Endodermal cell (in vitro differentiated cells): ENCODE data around the gene JPT2. TPM values are rescaled to one million over a fixed set of nuclear protein-coding genes. Genes with fewer than 3 reads are reported as not detected.

Experiments
- DNase-seq: peaks from one replicate; pipeline ENCODE4 v3.0.0-alpha.2; 2017
- H3K27ac ChIP-seq: 2 replicates; pipeline ENCODE4 v1.5.1; 2013; ENCODE audit warnings: mild to moderate bottlenecking, low read depth, low read length, moderate library complexity
- H3K27me3 ChIP-seq: 2 replicates; pipeline ENCODE4 v1.6.1; 2013; ENCODE audit warnings: mild to moderate bottlenecking, low read length, moderate library complexity; ENCODE audit not compliant: insufficient read depth, control insufficient read depth, poor library complexity, severe bottlenecking
- H3K36me3 ChIP-seq: 2 replicates; pipeline ENCODE4 v1.7.0; 2013; ENCODE audit warnings: mild to moderate bottlenecking, low read length, moderate library complexity; ENCODE audit not compliant: control insufficient read depth, insufficient read depth
- H3K4me1 ChIP-seq: one replicate; pipeline ENCODE4 v1.7.0; 2013; ENCODE audit warnings: low read length; ENCODE audit not compliant: control insufficient read depth, insufficient read depth
- H3K4me3 ChIP-seq: 2 replicates; pipeline ENCODE4 v1.5.1; 2013; ENCODE audit warnings: mild to moderate bottlenecking, low read length, moderate library complexity
- H3K9ac ChIP-seq: 2 replicates; pipeline ENCODE4 v1.6.1; 2013; ENCODE audit warnings: mild to moderate bottlenecking, low read length, moderate library complexity; ENCODE audit not compliant: poor library complexity, severe bottlenecking; ENCODE audit errors: extremely low read depth
- H3K9me3 ChIP-seq: 2 replicates; pipeline ENCODE4 v1.6.1; 2013; ENCODE audit warnings: mild to moderate bottlenecking, low read length, moderate library complexity; ENCODE audit not compliant: control insufficient read depth
- H3K27ac Mint-ChIP-seq: 2 replicates; pipeline ENCODE4 v1.8.0; 2020; ENCODE audit warnings: mixed read lengths
- H3K27me3 Mint-ChIP-seq: 2 replicates; pipeline ENCODE4 v1.8.0; 2021; ENCODE audit warnings: mild to moderate bottlenecking, mixed read lengths; ENCODE audit not compliant: insufficient read depth
- H3K36me3 Mint-ChIP-seq: 2 replicates; pipeline ENCODE4 v1.8.0; 2020; ENCODE audit warnings: low read depth, mixed read lengths
- H3K4me1 Mint-ChIP-seq: 2 replicates; pipeline ENCODE4 v1.8.0; 2020; ENCODE audit warnings: mixed read lengths
- H3K4me3 Mint-ChIP-seq: 2 replicates; pipeline ENCODE4 v1.8.0; 2020; ENCODE audit warnings: mild to moderate bottlenecking, moderate library complexity, mixed read lengths
- H3K9me3 Mint-ChIP-seq: 2 replicates; pipeline ENCODE4 v1.8.0; 2020; ENCODE audit warnings: mild to moderate bottlenecking, mixed read lengths
- WGBS, 2 experiments: methylation state at CpG; one replicate each; pipeline versions ENCODE4 v1.1.5 to v1.1.7; 2013; ENCODE audit warnings: missing lambda C conversion rate in 2 of 2, mixed read lengths in 1 of 2; ENCODE audit not compliant: insufficient coverage in 1 of 2, insufficient read length in 1 of 2; 5-methylcytosine and 5-hydroxymethylcytosine counted together
- total RNA-seq, 2 donors: library from RNA; stranded (reverse); fragmentation: NEBNext Ultra II Directional in 1 of 2; extraction: Animal tissue kit (Norgen Biotek cat#: 25700) in 1 of 2; gene quantifications; 2 replicates in 1 of 2; 3 replicates in 1 of 2; pipeline ENCODE4 v1.2.1, GENCODE V29; 2021
- TF ChIP-seq, protein P1 (sequence below): fragments of 200-600 bp; sonication (generic); conservative IDR thresholded peaks from 2 replicates; pipeline ENCODE4 v1.5.0; 2021; ENCODE audit warnings: antibody characterized with exemption, mild to moderate bottlenecking

The JPT2 gene
- total RNA-seq, 2 donors from 2014 or later, result 161 to 168 TPM

GRCh38 chr16:1678500-1679098, 520 bp downstream of the JPT2 start:
- Mint-ChIP-seq H3K27ac (peak overlapping the region; percentile 90), H3K36me3 (peaks cover 42% of the 10 kb centered on the region), H3K4me1 (peaks cover 22% of the 10 kb centered on the region), H3K4me3 (peak overlapping the region; percentile 95), H3K27me3 (no peaks in the 10 kb centered on the region), H3K9me3 (no peaks in the 10 kb centered on the region)
- H3K27ac ChIP-seq, result peak overlapping the region; percentile 48
- peak overlapping the region; percentile 92 for H3K4me3 ChIP-seq
- H3K9ac ChIP-seq, result peak overlapping the region; percentile 91
- peaks cover 52% of the 10 kb centered on the region for H3K36me3 ChIP-seq
- TF ChIP-seq, protein P1, sequence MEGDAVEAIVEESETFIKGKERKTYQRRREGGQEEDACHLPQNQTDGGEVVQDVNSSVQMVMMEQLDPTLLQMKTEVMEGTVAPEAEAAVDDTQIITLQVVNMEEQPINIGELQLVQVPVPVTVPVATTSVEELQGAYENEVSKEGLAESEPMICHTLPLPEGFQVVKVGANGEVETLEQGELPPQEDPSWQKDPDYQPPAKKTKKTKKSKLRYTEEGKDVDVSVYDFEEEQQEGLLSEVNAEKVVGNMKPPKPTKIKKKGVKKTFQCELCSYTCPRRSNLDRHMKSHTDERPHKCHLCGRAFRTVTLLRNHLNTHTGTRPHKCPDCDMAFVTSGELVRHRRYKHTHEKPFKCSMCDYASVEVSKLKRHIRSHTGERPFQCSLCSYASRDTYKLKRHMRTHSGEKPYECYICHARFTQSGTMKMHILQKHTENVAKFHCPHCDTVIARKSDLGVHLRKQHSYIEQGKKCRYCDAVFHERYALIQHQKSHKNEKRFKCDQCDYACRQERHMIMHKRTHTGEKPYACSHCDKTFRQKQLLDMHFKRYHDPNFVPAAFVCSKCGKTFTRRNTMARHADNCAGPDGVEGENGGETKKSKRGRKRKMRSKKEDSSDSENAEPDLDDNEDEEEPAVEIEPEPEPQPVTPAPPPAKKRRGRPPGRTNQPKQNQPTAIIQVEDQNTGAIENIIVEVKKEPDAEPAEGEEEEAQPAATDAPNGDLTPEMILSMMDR, result no peak
- H3K9me3 ChIP-seq, result no peaks in the 10 kb centered on the region
- peak; percentile 60 for DNase-seq
- 1 to 2% methylated on average over 11 to 45 of the region's 45 CpGs for whole genome bisulfite sequencing, 2 experiments
- H3K27me3 ChIP-seq, result no peaks in the 10 kb centered on the region
- no peaks in the 10 kb centered on the region for H3K4me1 ChIP-seq

GRCh38 chr16:1680361-1680760, 2.3 kb downstream of the JPT2 start:
- peaks cover 39% of the 10 kb centered on the region for H3K36me3 Mint-ChIP-seq
- peak; percentile 42 for DNase-seq
- H3K36me3 ChIP-seq, result peaks cover 50% of the 10 kb centered on the region
- H3K27ac Mint-ChIP-seq, result peak overlapping the region; percentile 62
- no peaks in the 10 kb centered on the region for H3K27me3 Mint-ChIP-seq
- peak overlapping the region; percentile 95 for H3K4me3 Mint-ChIP-seq
- no peak overlapping the region for H3K9ac ChIP-seq
- H3K4me3 ChIP-seq, result peak overlapping the region; percentile 92
- TF ChIP-seq, protein P1, result no peak
- H3K27me3 ChIP-seq, result no peaks in the 10 kb centered on the region
- peaks cover 22% of the 10 kb centered on the region for H3K4me1 Mint-ChIP-seq
- no peaks in the 10 kb centered on the region for H3K4me1 ChIP-seq
- H3K9me3 Mint-ChIP-seq, result no peaks in the 10 kb centered on the region
- no peaks in the 10 kb centered on the region for H3K9me3 ChIP-seq
- WGBS, 2 experiments, result 92 to 99% methylated on average over 8 to 14 of the region's 14 CpGs
- H3K27ac ChIP-seq, result peak overlapping the region; percentile 65

GRCh38 chr16:1681032-1681431, 3.0 kb downstream of the JPT2 start:
- Histone ChIP-seq H3K36me3 (peaks cover 50% of the 10 kb centered on the region), H3K4me1 (no peaks in the 10 kb centered on the region), H3K9ac (no peak overlapping the region), H3K27ac (peak overlapping the region; percentile 65), H3K4me3 (peak overlapping the region; percentile 92), H3K9me3 (no peaks in the 10 kb centered on the region), H3K27me3 (no peaks in the 10 kb centered on the region)
- TF ChIP-seq, protein P1, result no peak
- peak overlapping the region; percentile 95 for H3K4me3 Mint-ChIP-seq
- H3K27me3 Mint-ChIP-seq, result no peaks in the 10 kb centered on the region
- H3K27ac Mint-ChIP-seq, result peak overlapping the region; percentile 62
- peaks cover 22% of the 10 kb centered on the region for H3K4me1 Mint-ChIP-seq
- H3K36me3 Mint-ChIP-seq, result peaks cover 41% of the 10 kb centered on the region
- 81 to 93% methylated on average over 7 to 10 of the region's 10 CpGs for WGBS, 2 experiments
- DNase-seq, result no peak
- H3K9me3 Mint-ChIP-seq, result no peaks in the 10 kb centered on the region
